Tibial nerve (tissue), 4 donors: ENCODE results near the gene ZNF778.

Experiments used
- EP300 ChIP-seq, 2 donors: sonication (generic); formaldehyde crosslinking; IDR thresholded peaks; one replicate each; pipeline ENCODE4 v1.6.1; 2017; ENCODE audit warnings: antibody characterized with exemption in 2 of 2, mild to moderate bottlenecking in 1 of 2
- POLR2A ChIP-seq, 2 donors: fragments of 450-650 bp; IDR thresholded peaks; one replicate each; pipeline ENCODE4 v1.6.1; 2017; ENCODE audit warnings: antibody characterized with exemption in 2 of 2, mild to moderate bottlenecking in 2 of 2, moderate library complexity in 2 of 2
- TF ChIP-seq, protein P1 (sequence below), 5 experiments: fragments of 200-600 bp in 3 of 5; fragments of 450-650 bp in 2 of 5; sonication (generic) in 3 of 5; IDR thresholded peaks; one replicate each; pipeline ENCODE4 v1.5.1; 2016 to 2019; ENCODE audit warnings: antibody characterized with exemption in 5 of 5, mild to moderate bottlenecking in 3 of 5, moderate library complexity in 2 of 5

GRCh38 chr16:89195521-89196171 is 21.9 kb upstream of the ZNF778 start:
- TF ChIP-seq, protein P1, sequence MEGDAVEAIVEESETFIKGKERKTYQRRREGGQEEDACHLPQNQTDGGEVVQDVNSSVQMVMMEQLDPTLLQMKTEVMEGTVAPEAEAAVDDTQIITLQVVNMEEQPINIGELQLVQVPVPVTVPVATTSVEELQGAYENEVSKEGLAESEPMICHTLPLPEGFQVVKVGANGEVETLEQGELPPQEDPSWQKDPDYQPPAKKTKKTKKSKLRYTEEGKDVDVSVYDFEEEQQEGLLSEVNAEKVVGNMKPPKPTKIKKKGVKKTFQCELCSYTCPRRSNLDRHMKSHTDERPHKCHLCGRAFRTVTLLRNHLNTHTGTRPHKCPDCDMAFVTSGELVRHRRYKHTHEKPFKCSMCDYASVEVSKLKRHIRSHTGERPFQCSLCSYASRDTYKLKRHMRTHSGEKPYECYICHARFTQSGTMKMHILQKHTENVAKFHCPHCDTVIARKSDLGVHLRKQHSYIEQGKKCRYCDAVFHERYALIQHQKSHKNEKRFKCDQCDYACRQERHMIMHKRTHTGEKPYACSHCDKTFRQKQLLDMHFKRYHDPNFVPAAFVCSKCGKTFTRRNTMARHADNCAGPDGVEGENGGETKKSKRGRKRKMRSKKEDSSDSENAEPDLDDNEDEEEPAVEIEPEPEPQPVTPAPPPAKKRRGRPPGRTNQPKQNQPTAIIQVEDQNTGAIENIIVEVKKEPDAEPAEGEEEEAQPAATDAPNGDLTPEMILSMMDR (IDR thresholded peaks at IDR 0.05): no peak
- TF ChIP-seq EP300 (IDR thresholded peaks at IDR 0.05): no peak
- no peak for TF ChIP-seq POLR2A (IDR thresholded peaks at IDR 0.05)
